HepG2 (cell line): Measurements from ENCODE around the gene SLC34A3. TPM values are rescaled to one million over a fixed set of nuclear protein-coding genes. Genes with fewer than 3 reads are reported as not detected.

ENCODE experiments used
- ATF1 ChIP-seq: IDR thresholded peaks from 2 replicates; pipeline ENCODE4 v1.6.1; 2016; ENCODE audit warnings: mild to moderate bottlenecking, control low read depth
- EZH2 ChIP-seq: conservative IDR thresholded peaks from 2 replicates; pipeline ENCODE4 v1.6.1; 2012; ENCODE audit warnings: mild to moderate bottlenecking, low read depth, low read length, moderate library complexity
- FUBP1 ChIP-seq: sonication (generic); formaldehyde crosslinking; IDR thresholded peaks from 2 replicates; pipeline ENCODE4 v1.5.1; 2020; ENCODE audit warnings: missing genetic modification reagents, mild to moderate bottlenecking, borderline replicate concordance
- HNRNPL ChIP-seq: fragments of 200-400 bp; formaldehyde crosslinking; IDR thresholded peaks from 2 replicates; pipeline ENCODE4 v1.6.1; 2017; ENCODE audit warnings: mild to moderate bottlenecking, low read depth, low read length
- MAFK ChIP-seq, 2 experiments: IDR thresholded peaks in 1 of 2; conservative IDR thresholded peaks in 1 of 2; 2 replicates each; pipeline ENCODE4 v1.6.1; 2011; ENCODE audit warnings: improper control_type of control experiment in 2 of 2, low read length in 2 of 2
- MLXIP ChIP-seq: sonication (generic); formaldehyde crosslinking; IDR thresholded peaks from 2 replicates; pipeline ENCODE4 v1.9.0; 2021; ENCODE audit warnings: missing genetic modification reagents, borderline replicate concordance
- POLR2A ChIP-seq, 2 experiments: IDR thresholded peaks; 2 replicates each; pipeline ENCODE4 v1.6.1; 2011; ENCODE audit warnings: low read depth in 2 of 2, low read length in 2 of 2, mild to moderate bottlenecking in 1 of 2, moderate library complexity in 1 of 2; ENCODE audit not compliant: insufficient read depth in 1 of 2
- RBM39 ChIP-seq: fragments of 200-400 bp; formaldehyde crosslinking; IDR thresholded peaks from one replicate; pipeline ENCODE4 v1.6.1; 2018; ENCODE audit warnings: antibody characterized with exemption, mild to moderate bottlenecking, low read depth, low read length; ENCODE audit not compliant: poor library complexity, severe bottlenecking
- RCOR2 ChIP-seq: IDR thresholded peaks from 2 replicates; pipeline ENCODE4 v1.6.1; 2016; ENCODE audit warnings: missing biosample characterization, missing genetic modification reagents
- SP4 ChIP-seq: sonication (generic); formaldehyde crosslinking; IDR thresholded peaks from 2 replicates; pipeline ENCODE4 v1.8.1; 2023; ENCODE audit warnings: mild to moderate bottlenecking, missing genetic modification reagents
- SYNCRIP ChIP-seq: fragments of 200-400 bp; formaldehyde crosslinking; IDR thresholded peaks from 2 replicates; pipeline ENCODE4 v1.6.1; 2018; ENCODE audit warnings: mild to moderate bottlenecking, low read depth, low read length; ENCODE audit not compliant: insufficient read depth
- TFE3 ChIP-seq: IDR thresholded peaks from 2 replicates; pipeline ENCODE4 v1.6.1; 2016
- ZNF547 ChIP-seq: sonication (generic); formaldehyde crosslinking; IDR thresholded peaks from 2 replicates; pipeline ENCODE4 v1.5.1; 2020; ENCODE audit warnings: mild to moderate bottlenecking, missing genetic modification reagents
- ZNF557 ChIP-seq: sonication (generic); formaldehyde crosslinking; IDR thresholded peaks from 2 replicates; pipeline ENCODE4 v1.4.0; 2020; ENCODE audit warnings: missing genetic modification reagents
- ZNF562 ChIP-seq: sonication (generic); formaldehyde crosslinking; IDR thresholded peaks from 2 replicates; pipeline ENCODE4 v1.8.0; 2022; ENCODE audit warnings: missing genetic modification reagents, borderline replicate concordance
- ZNF709 ChIP-seq: sonication (generic); formaldehyde crosslinking; IDR thresholded peaks from 2 replicates; pipeline ENCODE4 v1.5.0; 2020; ENCODE audit warnings: mild to moderate bottlenecking, missing genetic modification reagents
- ZNF747 ChIP-seq: sonication (generic); formaldehyde crosslinking; IDR thresholded peaks from 2 replicates; pipeline ENCODE4 v1.8.1; 2023; ENCODE audit warnings: missing genetic modification reagents, mild to moderate bottlenecking, borderline replicate concordance
- ZNF788 ChIP-seq: sonication (generic); formaldehyde crosslinking; IDR thresholded peaks from 2 replicates; pipeline ENCODE4 v1.5.0; 2020; ENCODE audit warnings: mild to moderate bottlenecking, missing genetic modification reagents, borderline replicate concordance
- ZNF790 ChIP-seq: sonication (generic); formaldehyde crosslinking; IDR thresholded peaks from 2 replicates; pipeline ENCODE4 v1.8.0; 2022; ENCODE audit warnings: missing genetic modification reagents, mild to moderate bottlenecking, borderline replicate concordance
- ZSCAN22 ChIP-seq: sonication (generic); formaldehyde crosslinking; IDR thresholded peaks from 2 replicates; pipeline ENCODE4 v1.4.0; 2020; ENCODE audit warnings: mild to moderate bottlenecking, missing genetic modification reagents
- polyA plus RNA-seq, 8 experiments: library from polyadenylated mRNA; depleted of rRNA in 3 of 8; stranded (reverse) in 7 of 8; unstranded in 1 of 8; fragments of >200 nt; fragmentation: Illumina TruSeq in 4 of 8; extraction: Trizol in 4 of 8; gene quantifications; 2 replicates each; pipeline versions ENCODE4 v1.2.1 to v1.2.3, GENCODE V29; 2011 to 2016; ENCODE audit warnings: low read depth in 4 of 8, missing spikeins in 1 of 8, mixed read lengths in 1 of 8; ENCODE audit not compliant: insufficient read depth in 1 of 8
- total RNA-seq, 5 experiments: library from RNA; depleted of rRNA; stranded (reverse); fragments of >200 nt; fragmentation: Illumina TruSeq; extraction: Trizol; gene quantifications; 2 replicates each; pipeline ENCODE4 v1.2.3, GENCODE V29; 2016; ENCODE audit warnings: low read depth in 1 of 5
- TF ChIP-seq, protein P1 (sequence below): sonication (generic); formaldehyde crosslinking; IDR thresholded peaks from 2 replicates; pipeline ENCODE4 v1.8.1; 2023; ENCODE audit warnings: missing genetic modification reagents, inconsistent platforms, borderline replicate concordance

SLC34A3 gene
- total and polyA plus RNA-seq, 2 of the 13 experiments (the other 11 are each of a cell fraction or from before 2014, with no cell fraction given) = 0.07 to 1.0 TPM

GRCh38 chr9:137188490-137189296 is 42.0 kb upstream of the SLC34A3 start, which contains the start of the genes ANAPC2 and SSNA1 (continued):
- TF ChIP-seq ATF1 (CRISPR knock-in tag) (peak; percentile 99), RCOR2 (no peak), ZNF790 (CRISPR knock-in tag) (0 out of 2 replicates have a peak, but pooled peaks have one; percentile 32), ZNF709 (CRISPR knock-in tag) (peak; percentile 88), ZNF562 (no peak), ZNF747 (peak; percentile 59), ZSCAN22 (CRISPR knock-in tag) (peak; percentile 49; the same call in 1 of the 2 replicates), SP4 (CRISPR knock-in tag) (peak; percentile 90), RBM39 (peak; percentile 45), FUBP1 (CRISPR knock-in tag) (no peak), EZH2 (no peak), HNRNPL (no peak), ZNF557 (no peak), SYNCRIP (no peak), ZNF788 (CRISPR knock-in tag) (peak; percentile 95), MAFK (conservative IDR thresholded peaks at IDR 0.05 in 1 of 2, IDR thresholded peaks at IDR 0.05 in 1 of 2; ENCODE audit: low read length in 2 of 2) (peak in 1 of 2 experiments; percentile 56; a peak in 2 of 4 replicates), MLXIP (CRISPR knock-in tag) (no peak), POLR2A (IDR thresholded peaks at IDR 0.05; ENCODE audit: insufficient read depth in 1 of 2, low read depth in 2 of 2, low read length in 2 of 2) (peak in 1 of 2 experiments; percentile 41; a peak in 1 of 4 replicates), TFE3 (CRISPR knock-in tag) (peak; percentile 75), ZNF547 (CRISPR knock-in tag) (peak; percentile 94; the same call in 1 of the 2 replicates)
- TF ChIP-seq, protein P1, sequence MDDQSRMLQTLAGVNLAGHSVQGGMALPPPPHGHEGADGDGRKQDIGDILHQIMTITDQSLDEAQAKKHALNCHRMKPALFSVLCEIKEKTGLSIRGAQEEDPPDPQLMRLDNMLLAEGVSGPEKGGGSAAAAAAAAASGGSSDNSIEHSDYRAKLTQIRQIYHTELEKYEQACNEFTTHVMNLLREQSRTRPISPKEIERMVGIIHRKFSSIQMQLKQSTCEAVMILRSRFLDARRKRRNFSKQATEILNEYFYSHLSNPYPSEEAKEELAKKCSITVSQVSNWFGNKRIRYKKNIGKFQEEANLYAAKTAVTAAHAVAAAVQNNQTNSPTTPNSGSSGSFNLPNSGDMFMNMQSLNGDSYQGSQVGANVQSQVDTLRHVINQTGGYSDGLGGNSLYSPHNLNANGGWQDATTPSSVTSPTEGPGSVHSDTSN (CRISPR knock-in tag) = no peak
